SK-N-MC (cell line): ENCODE results near the gene FGF2.

Experiments
- EZH2 ChIP-seq: fragments of 200-600 bp; sonication (generic); IDR thresholded peaks from one replicate; pipeline ENCODE4 v1.6.1; 2017; ENCODE audit warnings: antibody characterized with exemption
- FOXP2 ChIP-seq: optimal IDR thresholded peaks from 2 replicates; pipeline ENCODE3; 2011; ENCODE audit warnings: mild to moderate bottlenecking, moderate library complexity; ENCODE audit not compliant: insufficient read depth; ENCODE audit errors: extremely low read length, control extremely low read depth
- POLR2AphosphoS5 ChIP-seq: IDR thresholded peaks from 2 replicates; pipeline ENCODE4 v1.6.1; 2012; ENCODE audit warnings: mild to moderate bottlenecking, low read depth, low read length, borderline replicate concordance

- TF ChIP-seq POLR2AphosphoS5 (no peak), EZH2 (no peak), FOXP2 (no peak)
Observed at GRCh38 chr4:122842984-122843531, 16.4 kb downstream of the FGF2 start.
